ENCODE results near the gene WWOX.

WWOX gene

DNA sequence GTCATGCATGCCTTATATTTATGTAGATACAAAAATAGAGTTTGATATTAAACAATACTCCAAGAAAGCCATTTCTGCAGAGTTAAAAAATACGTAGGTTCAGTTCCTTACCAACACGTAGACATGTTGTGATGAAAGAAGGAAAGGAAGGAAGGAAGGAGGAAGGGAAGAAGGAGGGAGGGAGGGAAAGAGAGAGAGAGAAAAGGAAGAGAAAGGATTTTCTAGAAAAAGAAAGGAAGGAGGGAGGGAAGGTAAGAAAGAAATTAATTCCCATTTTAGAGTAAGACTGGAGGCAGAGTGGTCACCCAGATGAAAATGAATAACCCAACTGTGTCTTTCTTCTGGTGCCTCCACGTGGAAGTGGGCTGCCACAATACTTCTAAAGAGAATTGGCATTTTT lies 652.1 kb downstream of the WWOX start (continued):
- TF ChIP-seq, protein P1, sequence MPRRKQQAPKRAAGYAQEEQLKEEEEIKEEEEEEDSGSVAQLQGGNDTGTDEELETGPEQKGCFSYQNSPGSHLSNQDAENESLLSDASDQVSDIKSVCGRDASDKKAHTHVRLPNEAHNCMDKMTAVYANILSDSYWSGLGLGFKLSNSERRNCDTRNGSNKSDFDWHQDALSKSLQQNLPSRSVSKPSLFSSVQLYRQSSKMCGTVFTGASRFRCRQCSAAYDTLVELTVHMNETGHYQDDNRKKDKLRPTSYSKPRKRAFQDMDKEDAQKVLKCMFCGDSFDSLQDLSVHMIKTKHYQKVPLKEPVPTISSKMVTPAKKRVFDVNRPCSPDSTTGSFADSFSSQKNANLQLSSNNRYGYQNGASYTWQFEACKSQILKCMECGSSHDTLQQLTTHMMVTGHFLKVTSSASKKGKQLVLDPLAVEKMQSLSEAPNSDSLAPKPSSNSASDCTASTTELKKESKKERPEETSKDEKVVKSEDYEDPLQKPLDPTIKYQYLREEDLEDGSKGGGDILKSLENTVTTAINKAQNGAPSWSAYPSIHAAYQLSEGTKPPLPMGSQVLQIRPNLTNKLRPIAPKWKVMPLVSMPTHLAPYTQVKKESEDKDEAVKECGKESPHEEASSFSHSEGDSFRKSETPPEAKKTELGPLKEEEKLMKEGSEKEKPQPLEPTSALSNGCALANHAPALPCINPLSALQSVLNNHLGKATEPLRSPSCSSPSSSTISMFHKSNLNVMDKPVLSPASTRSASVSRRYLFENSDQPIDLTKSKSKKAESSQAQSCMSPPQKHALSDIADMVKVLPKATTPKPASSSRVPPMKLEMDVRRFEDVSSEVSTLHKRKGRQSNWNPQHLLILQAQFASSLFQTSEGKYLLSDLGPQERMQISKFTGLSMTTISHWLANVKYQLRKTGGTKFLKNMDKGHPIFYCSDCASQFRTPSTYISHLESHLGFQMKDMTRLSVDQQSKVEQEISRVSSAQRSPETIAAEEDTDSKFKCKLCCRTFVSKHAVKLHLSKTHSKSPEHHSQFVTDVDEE (CRISPR knock-in tag; IDR thresholded peaks at IDR 0.05): no peak

DNA sequence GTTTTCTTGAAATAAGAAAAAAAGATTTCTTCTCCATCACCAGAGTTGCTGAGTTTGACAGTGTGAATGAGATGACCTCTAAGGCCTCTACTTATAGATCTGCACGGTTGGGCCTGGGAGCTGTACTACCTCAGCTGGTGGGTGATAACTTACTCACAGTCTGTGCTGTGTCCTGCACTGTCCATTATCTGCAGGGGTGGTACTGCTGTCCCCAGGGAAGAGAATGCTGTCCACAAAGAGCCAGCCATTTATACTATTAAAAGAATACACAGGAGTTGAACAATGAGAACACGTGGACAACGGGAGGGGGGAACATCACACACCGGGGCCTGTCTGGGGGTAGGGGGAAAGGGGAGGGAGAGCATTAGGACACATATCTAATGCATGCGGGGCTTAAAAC lies 655.3 kb downstream of the WWOX start:
- TF ChIP-seq, protein P1 (CRISPR knock-in tag; IDR thresholded peaks at IDR 0.05): no peak
- TF ChIP-seq ZNF565 (CRISPR knock-in tag; conservative IDR thresholded peaks at IDR 0.05; ENCODE audit: low read depth): no peak
- no peak for TF ChIP-seq OSR1 (CRISPR knock-in tag; IDR thresholded peaks at IDR 0.05)
- TF ChIP-seq ZC3H10 (CRISPR knock-in tag; IDR thresholded peaks at IDR 0.05): no peak
- no peak for TF ChIP-seq ZNF8 (CRISPR knock-in tag; IDR thresholded peaks at IDR 0.05)
- no peak for TF ChIP-seq ARNTL (CRISPR knock-in tag; IDR thresholded peaks at IDR 0.05; ENCODE audit: borderline replicate concordance, low read depth)
- TF ChIP-seq GLIS3 (CRISPR knock-in tag; IDR thresholded peaks at IDR 0.05): no peak
- TF ChIP-seq CSDC2 (CRISPR knock-in tag; IDR thresholded peaks at IDR 0.05): no peak
- TF ChIP-seq ZFP30 (CRISPR knock-in tag; IDR thresholded peaks at IDR 0.05): no peak
- TF ChIP-seq, protein P2, sequence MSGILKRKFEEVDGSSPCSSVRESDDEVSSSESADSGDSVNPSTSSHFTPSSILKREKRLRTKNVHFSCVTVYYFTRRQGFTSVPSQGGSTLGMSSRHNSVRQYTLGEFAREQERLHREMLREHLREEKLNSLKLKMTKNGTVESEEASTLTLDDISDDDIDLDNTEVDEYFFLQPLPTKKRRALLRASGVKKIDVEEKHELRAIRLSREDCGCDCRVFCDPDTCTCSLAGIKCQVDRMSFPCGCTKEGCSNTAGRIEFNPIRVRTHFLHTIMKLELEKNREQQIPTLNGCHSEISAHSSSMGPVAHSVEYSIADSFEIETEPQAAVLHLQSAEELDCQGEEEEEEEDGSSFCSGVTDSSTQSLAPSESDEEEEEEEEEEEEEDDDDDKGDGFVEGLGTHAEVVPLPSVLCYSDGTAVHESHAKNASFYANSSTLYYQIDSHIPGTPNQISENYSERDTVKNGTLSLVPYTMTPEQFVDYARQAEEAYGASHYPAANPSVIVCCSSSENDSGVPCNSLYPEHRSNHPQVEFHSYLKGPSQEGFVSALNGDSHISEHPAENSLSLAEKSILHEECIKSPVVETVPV (CRISPR knock-in tag; IDR thresholded peaks at IDR 0.05): no peak
- TF ChIP-seq, protein P3, sequence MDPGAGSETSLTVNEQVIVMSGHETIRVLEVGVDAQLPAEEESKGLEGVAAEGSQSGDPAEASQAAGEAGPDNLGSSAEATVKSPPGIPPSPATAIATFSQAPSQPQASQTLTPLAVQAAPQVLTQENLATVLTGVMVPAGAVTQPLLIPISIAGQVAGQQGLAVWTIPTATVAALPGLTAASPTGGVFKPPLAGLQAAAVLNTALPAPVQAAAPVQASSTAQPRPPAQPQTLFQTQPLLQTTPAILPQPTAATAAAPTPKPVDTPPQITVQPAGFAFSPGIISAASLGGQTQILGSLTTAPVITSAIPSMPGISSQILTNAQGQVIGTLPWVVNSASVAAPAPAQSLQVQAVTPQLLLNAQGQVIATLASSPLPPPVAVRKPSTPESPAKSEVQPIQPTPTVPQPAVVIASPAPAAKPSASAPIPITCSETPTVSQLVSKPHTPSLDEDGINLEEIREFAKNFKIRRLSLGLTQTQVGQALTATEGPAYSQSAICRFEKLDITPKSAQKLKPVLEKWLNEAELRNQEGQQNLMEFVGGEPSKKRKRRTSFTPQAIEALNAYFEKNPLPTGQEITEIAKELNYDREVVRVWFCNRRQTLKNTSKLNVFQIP (CRISPR knock-in tag; IDR thresholded peaks at IDR 0.05; ENCODE audit: borderline replicate concordance, low read depth): no peak
- TF ChIP-seq, protein P4, sequence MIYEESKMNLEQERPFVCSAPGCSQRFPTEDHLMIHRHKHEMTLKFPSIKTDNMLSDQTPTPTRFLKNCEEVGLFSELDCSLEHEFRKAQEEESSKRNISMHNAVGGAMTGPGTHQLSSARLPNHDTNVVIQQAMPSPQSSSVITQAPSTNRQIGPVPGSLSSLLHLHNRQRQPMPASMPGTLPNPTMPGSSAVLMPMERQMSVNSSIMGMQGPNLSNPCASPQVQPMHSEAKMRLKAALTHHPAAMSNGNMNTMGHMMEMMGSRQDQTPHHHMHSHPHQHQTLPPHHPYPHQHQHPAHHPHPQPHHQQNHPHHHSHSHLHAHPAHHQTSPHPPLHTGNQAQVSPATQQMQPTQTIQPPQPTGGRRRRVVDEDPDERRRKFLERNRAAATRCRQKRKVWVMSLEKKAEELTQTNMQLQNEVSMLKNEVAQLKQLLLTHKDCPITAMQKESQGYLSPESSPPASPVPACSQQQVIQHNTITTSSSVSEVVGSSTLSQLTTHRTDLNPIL (CRISPR knock-in tag; IDR thresholded peaks at IDR 0.05; ENCODE audit: low read depth): no peak
- no peak for TF ChIP-seq BACH2 (CRISPR knock-in tag; IDR thresholded peaks at IDR 0.05; ENCODE audit: borderline replicate concordance)
- TF ChIP-seq ZNF70 (CRISPR knock-in tag; IDR thresholded peaks at IDR 0.05): no peak
- no peak for TF ChIP-seq ISL1 (CRISPR knock-in tag; IDR thresholded peaks at IDR 0.05)
- no peak for ATAC-seq

DNA sequence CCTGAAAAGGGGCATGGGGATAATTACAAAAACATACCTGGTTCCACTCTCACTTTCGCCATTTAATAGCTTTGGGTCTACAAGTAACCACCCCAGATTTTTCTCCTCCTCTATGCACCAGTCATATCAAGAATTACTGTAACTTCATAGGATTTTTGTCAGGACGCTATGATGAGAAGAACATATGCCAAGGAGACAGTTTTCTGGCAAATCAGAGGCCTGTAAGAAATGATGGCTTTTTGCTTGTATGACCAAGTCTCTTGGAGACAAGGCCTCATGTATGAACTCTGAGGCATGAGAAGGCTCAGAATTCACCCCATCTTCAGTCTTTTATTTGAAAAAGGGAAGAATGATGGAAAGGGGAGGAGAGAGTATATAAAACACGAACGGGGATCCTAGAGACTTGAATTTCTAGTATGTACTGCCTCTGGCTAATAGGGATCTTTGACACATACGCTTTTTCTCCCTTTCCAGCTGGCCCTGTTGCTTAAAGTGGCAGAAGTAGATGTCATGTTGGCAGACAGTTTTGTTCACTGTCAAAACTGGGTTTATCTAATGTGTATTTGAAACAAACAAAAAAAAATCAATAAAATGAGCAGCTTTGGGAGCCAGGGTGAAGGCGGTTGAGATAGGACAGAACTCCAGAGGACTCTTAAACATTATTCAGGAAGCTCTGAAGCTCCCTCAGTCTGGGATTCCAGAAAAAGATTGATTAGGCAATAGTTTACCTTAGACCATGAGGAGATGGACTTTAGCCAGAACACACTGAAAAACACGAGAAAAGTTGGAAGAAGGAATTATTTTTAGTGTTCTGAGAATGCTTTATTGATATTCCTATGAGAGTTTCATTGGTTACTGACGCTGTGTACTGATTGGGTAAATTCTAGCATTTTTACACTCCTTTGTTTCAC lies 656.6 kb downstream of the WWOX start:
- no peak for ATAC-seq
- TF ChIP-seq, protein P5, sequence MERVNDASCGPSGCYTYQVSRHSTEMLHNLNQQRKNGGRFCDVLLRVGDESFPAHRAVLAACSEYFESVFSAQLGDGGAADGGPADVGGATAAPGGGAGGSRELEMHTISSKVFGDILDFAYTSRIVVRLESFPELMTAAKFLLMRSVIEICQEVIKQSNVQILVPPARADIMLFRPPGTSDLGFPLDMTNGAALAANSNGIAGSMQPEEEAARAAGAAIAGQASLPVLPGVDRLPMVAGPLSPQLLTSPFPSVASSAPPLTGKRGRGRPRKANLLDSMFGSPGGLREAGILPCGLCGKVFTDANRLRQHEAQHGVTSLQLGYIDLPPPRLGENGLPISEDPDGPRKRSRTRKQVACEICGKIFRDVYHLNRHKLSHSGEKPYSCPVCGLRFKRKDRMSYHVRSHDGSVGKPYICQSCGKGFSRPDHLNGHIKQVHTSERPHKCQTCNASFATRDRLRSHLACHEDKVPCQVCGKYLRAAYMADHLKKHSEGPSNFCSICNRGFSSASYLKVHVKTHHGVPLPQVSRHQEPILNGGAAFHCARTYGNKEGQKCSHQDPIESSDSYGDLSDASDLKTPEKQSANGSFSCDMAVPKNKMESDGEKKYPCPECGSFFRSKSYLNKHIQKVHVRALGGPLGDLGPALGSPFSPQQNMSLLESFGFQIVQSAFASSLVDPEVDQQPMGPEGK (CRISPR knock-in tag; IDR thresholded peaks at IDR 0.05; ENCODE audit: borderline replicate concordance): no peak
- TF ChIP-seq PPARA (CRISPR knock-in tag; IDR thresholded peaks at IDR 0.05; ENCODE audit: borderline replicate concordance): no peak
- TF ChIP-seq ESRRG (CRISPR knock-in tag; IDR thresholded peaks at IDR 0.05): no peak
- TF ChIP-seq TCF4 (CRISPR knock-in tag; IDR thresholded peaks at IDR 0.05; ENCODE audit: borderline replicate concordance): no peak
- no peak for TF ChIP-seq OSR1 (CRISPR knock-in tag; IDR thresholded peaks at IDR 0.05)
- TF ChIP-seq TOX (CRISPR knock-in tag; IDR thresholded peaks at IDR 0.05; ENCODE audit: borderline replicate concordance): no peak
- no peak for TF ChIP-seq BACH2 (CRISPR knock-in tag; IDR thresholded peaks at IDR 0.05; ENCODE audit: borderline replicate concordance)
- TF ChIP-seq, protein P1 (CRISPR knock-in tag; IDR thresholded peaks at IDR 0.05): no peak
- no peak for TF ChIP-seq SNAI2 (CRISPR knock-in tag; IDR thresholded peaks at IDR 0.05)
- TF ChIP-seq ZC3H10 (CRISPR knock-in tag; IDR thresholded peaks at IDR 0.05): no peak
- TF ChIP-seq RARB (CRISPR knock-in tag; IDR thresholded peaks at IDR 0.05): no peak
- no peak for TF ChIP-seq ARNTL (CRISPR knock-in tag; IDR thresholded peaks at IDR 0.05; ENCODE audit: borderline replicate concordance, low read depth)
- TF ChIP-seq ZFP30 (CRISPR knock-in tag; IDR thresholded peaks at IDR 0.05): no peak

Data from SK-N-SH treated with all-trans-retinoic acid at 6 μM for 48 hours (cell line).